Stimulated activated CD4-positive, alpha-beta T cell treated with anti-CD3 and anti-CD28 coated beads, TNF-alpha, amount 100 ng/mL, for 1 hour (primary cell): ENCODE measurements around the gene ADCYAP1R1.
A peak's percentile ranks its signal among the peaks of the same experiment; 100 is the strongest.
"Not testable (repeated sequence)": the region's sequence is repeated elsewhere in the genome, so short reads cannot be mapped to it uniquely, and the experiment has no call there.

Source experiments
- DNase-seq, 3 donors: peaks; one replicate each; pipeline ENCODE4 v3.0.0-alpha.2; 2020; ENCODE audit warnings: low read depth in 3 of 3, low spot score in 1 of 3

Gene ADCYAP1R1

DNA sequence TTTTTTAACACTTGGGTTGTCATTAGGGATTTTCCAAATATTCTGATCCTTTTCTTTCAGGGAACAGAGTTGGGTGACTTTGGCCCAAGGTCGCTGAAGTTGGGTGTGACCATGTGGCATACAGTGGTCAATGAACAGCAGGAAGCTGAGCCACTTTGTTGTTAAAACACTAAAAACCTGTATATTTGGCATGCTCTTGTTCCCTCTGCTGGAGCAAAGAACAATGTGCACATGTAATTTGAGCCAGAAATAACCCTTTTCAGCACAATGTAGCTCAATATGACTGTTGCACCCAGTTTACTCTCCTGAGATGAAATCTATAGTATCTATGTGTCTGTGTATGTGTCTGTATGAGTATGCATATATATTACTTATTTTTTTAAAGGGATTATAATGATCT is 74.9 kb downstream of the ADCYAP1R1 start:
- DNase-seq = no peak

- DNase-seq = no peak
Observed at GRCh38 chr7:31129067-31129466, 77.0 kb downstream of the ADCYAP1R1 start.

DNA sequence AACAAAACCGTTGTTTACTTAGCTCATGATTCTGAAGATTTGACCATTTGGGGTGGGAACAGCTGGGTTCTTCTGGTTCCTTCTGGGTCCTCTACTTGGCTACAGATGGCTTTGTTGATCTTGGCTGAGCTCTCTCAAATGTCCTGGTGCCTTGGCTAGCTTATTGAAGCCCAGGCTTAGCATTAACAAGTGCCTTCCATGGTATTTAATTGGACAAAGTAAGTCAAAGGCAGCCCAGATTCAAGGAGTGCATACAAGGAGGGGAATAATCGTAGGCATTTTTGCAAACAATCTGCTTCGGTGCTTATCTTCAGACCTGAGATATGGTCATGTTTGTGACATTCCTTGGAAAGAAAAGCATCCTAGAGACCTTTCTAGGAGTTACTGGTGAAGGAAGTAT is 81.4 kb downstream of the ADCYAP1R1 start:
- no peak for DNase-seq

DNA sequence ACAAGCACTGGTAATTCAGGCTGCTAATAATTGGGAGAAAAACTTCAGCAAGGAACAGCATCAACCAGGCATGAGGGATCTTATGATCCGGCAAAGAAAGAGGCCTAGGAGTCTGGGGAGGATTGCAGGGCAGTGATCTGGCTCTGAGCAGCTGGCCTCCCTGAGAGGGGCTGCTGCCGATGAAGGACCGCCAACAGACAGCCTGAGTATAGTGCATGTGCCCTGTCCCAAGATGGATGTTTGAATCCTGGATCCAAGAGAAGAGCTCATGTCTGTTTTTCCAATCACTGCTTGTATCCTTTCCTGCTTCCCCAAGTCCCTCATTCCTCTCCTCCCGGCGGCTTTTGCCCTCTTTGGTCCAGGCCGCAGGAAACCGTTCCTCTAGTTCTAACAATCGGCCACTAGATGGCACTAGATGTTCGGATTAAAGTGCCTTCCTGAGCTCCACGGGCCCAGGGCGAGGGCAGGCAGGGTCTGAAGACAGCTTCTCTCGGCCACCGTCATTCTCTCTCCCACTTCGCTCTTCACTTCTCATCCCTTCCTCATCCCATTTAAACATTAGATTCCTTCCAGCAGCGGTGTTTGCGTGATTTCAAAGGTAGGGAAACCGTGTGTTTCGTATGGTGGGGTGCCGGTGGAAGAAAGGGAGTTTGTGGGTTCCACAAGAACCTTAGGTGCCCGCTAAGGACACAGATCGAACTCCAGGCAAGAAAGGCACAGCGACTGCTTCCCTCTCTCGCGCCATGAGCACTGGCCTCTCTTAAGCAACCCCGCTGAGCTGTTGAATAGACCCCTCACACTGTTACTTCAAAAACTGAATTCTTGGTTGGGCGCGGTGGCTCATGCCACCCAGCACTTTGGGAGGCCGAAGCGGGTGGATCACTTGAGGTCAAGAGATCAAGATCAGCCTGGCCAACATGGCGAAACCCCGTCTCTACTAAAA is 82.4 kb downstream of the ADCYAP1R1 start:
- DNase-seq = peak in 1 of 3 donors; percentile 10

- DNase-seq = no peak
Observed at GRCh38 chr7:31137234-31137633, 85.1 kb downstream of the ADCYAP1R1 start.

- no peak for DNase-seq
Observed at GRCh38 chr7:31145339-31145738, 93.2 kb downstream of the ADCYAP1R1 start.

GRCh38 chr7:31146030-31146429 is 93.9 kb downstream of the ADCYAP1R1 start:
- DNase-seq = no peak

DNA sequence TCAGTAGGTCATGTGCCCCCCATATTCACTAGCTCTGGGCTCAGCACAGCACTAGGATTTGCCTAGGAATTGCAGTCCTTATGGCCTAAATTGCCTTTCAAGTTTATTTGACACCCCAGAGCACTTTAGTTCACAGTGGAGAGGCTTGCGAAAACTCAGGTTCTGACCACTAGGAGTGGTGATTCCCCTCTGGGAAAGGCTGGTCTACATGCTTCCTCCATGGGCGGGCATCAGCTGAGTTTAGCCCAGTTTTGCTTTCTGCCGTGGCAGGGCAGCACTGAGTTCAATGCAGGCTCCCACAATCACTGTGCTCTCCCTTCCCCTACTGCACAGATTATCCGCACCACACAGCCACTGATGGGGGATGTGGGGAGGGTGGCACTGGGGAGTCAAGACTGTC is 94.4 kb downstream of the ADCYAP1R1 start:
- no peak for DNase-seq

- no peak for DNase-seq
Observed at GRCh38 chr7:31151849-31152248, 99.7 kb downstream of the ADCYAP1R1 start.

GRCh38 chr7:31153318-31153717 is 101.2 kb downstream of the ADCYAP1R1 start:
- DNase-seq = not testable (repeated sequence)

DNA sequence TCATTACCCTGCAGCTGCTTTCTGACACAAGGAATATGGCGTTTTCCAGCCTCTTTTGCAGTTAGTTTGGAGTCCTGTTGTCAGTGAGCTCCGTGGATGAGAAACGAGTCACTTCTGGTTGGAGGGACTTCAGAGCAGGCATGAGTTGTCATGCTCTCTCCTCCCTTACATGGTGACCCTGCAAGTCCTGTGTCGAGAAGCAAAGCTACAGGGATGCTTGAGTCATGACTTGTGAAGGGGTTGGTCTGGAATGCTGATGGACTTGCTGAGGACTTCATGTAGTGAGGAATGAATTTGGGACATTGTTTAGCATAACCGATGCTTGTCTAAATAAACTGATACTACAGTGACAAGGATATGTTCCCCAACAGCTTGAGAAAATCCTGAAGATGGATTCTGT is 108.8 kb downstream of the ADCYAP1R1 start:
- DNase-seq = no peak
